HCT116 (cell line): ENCODE data around the gene TMEM132D. TPM values are rescaled to one million over a fixed set of nuclear protein-coding genes. Genes with fewer than 3 reads are reported as not detected.

ENCODE experiments used
- ATAC-seq: fragments of 200-7000 bp; cut with Tn5 transposase; 2 replicates; pipeline ENCODE4 v1.9.1; 2020; ENCODE audit warnings: mild to moderate bottlenecking, moderate library complexity
- BruUV-seq: library from RNA; stranded (reverse); fragments of 400-500 nt; replicated peaks from 2 replicates; lab custom pipeline; 2021; lab: Mats Ljungman, UMichigan
- CTCF ChIA-PET: fragments of 300-600 bp; sonication (Branson Sonifier 250); formaldehyde crosslinking; loops from one replicate; lab custom pipeline; 2021; ENCODE audit warnings: antibody characterized with exemption; lab: Charles Lee
- POLR2A ChIA-PET: fragments of 300-600, 350-600 bp; sonication (Branson Sonifier 250); formaldehyde crosslinking; loops from one replicate; lab custom pipeline; 2021; ENCODE audit warnings: antibody characterized with exemption; lab: Charles Lee
- RAD21 ChIA-PET, 2 experiments: fragments of 300-600 bp; sonication (Branson Sonifier 250); formaldehyde crosslinking; loops; one replicate each; lab custom pipeline; 2023; ENCODE audit warnings: low total read pairs in 2 of 2; ENCODE audit not compliant: uncharacterized antibody in 2 of 2, unreplicated experiment in 2 of 2, low non-redundant PET in 1 of 2; lab: Charles Lee
- DNase-seq: peaks from one replicate; pipeline ENCODE4 v3.0.0-alpha.2; 2010; ENCODE audit warnings: low read depth, low spot score
- H2AFZ ChIP-seq: fragments of 200-600 bp; shearing (Covaris generic), sonication (generic); 2 replicates; pipeline ENCODE4 v1.6.1; 2017; ENCODE audit warnings: low read depth, mixed run types, mixed read lengths, antibody characterized with exemption, low read length; ENCODE audit not compliant: poor library complexity, severe bottlenecking
- H3K27ac ChIP-seq: 2 replicates; pipeline ENCODE4 v1.5.1; 2012; ENCODE audit warnings: low read depth, low read length
- H3K27me3 ChIP-seq: fragments of 200-600 bp; sonication (generic); 2 replicates; pipeline ENCODE4 v1.6.1; 2016; ENCODE audit warnings: mixed run types, low read length, mixed read lengths; ENCODE audit not compliant: insufficient read depth
- H3K36me3 ChIP-seq, 2 experiments: fragments of 200-500 bp in 1 of 2; fragments of 200-600 bp in 1 of 2; sonication (Bioruptor generic) in 1 of 2; sonication (generic) in 1 of 2; 2 replicates each; pipeline versions ENCODE4 v1.5.1 to v1.6.1; 2014 to 2016; ENCODE audit warnings: low read length in 2 of 2, inconsistent platforms in 1 of 2, mixed read lengths in 1 of 2, mixed run types in 1 of 2; ENCODE audit not compliant: insufficient read depth in 2 of 2, control insufficient read depth in 1 of 2
- H3K4me1 ChIP-seq, 2 experiments: fragments of 200-600 bp in 1 of 2; sonication (generic) in 1 of 2; 2 replicates each; pipeline versions ENCODE4 v1.5.1 to v1.6.1; 2012 to 2017; ENCODE audit warnings: low read length in 2 of 2, inconsistent platforms in 1 of 2, mild to moderate bottlenecking in 1 of 2, mixed read lengths in 1 of 2, mixed run types in 1 of 2, moderate library complexity in 1 of 2; ENCODE audit not compliant: insufficient read depth in 2 of 2, control insufficient read depth in 1 of 2
- H3K4me2 ChIP-seq: fragments of 200-600 bp; sonication (generic); 2 replicates; pipeline ENCODE4 v1.6.1; 2017; ENCODE audit warnings: mixed run types, low read length, mixed read lengths
- H3K4me3 ChIP-seq, 2 experiments: fragments of 200-600 bp in 1 of 2; sonication (generic) in 1 of 2; replicated peaks in 1 of 2; 2 replicates each; pipeline ENCODE4 v1.5.1; 2011 to 2016; ENCODE audit warnings: low read length in 2 of 2, control low read depth in 1 of 2, low read depth in 1 of 2, mild to moderate bottlenecking in 1 of 2, mixed read lengths in 1 of 2, mixed run types in 1 of 2
- H3K79me2 ChIP-seq: fragments of 200-600 bp; sonication (generic); 2 replicates; pipeline ENCODE4 v1.6.1; 2017; ENCODE audit warnings: mild to moderate bottlenecking, mixed run types, low read length, moderate library complexity, mixed read lengths; ENCODE audit not compliant: insufficient read depth
- H3K9ac ChIP-seq: fragments of 200-600 bp; sonication (generic); 2 replicates; pipeline ENCODE4 v1.6.1; 2016; ENCODE audit warnings: low read length, mixed read lengths
- H3K9me2 ChIP-seq: fragments of 200-600 bp; sonication (generic), shearing (Covaris generic); 2 replicates; pipeline ENCODE4 v1.6.1; 2017; ENCODE audit warnings: mixed run types, mild to moderate bottlenecking, moderate library complexity; ENCODE audit not compliant: insufficient read depth
- H3K9me3 ChIP-seq, 2 experiments: fragments of 200-500 bp in 1 of 2; fragments of 200-600 bp in 1 of 2; sonication (Bioruptor generic) in 1 of 2; sonication (generic) in 1 of 2; 2 replicates each; pipeline ENCODE4 v1.6.1; 2014 to 2017; ENCODE audit warnings: low read length in 2 of 2, mixed read lengths in 2 of 2, inconsistent platforms in 1 of 2, low read depth in 1 of 2, mild to moderate bottlenecking in 1 of 2, mixed run types in 1 of 2, moderate library complexity in 1 of 2; ENCODE audit not compliant: control insufficient read depth in 1 of 2, insufficient read depth in 1 of 2
- H4K20me1 ChIP-seq: fragments of 200-600 bp; sonication (generic), shearing (Covaris generic); 2 replicates; pipeline ENCODE4 v1.6.1; 2017; ENCODE audit warnings: mixed run types, mild to moderate bottlenecking, moderate library complexity; ENCODE audit not compliant: insufficient read depth
- CBX3 ChIP-seq: IDR thresholded peaks from 2 replicates; pipeline ENCODE4 v1.6.1; 2012; ENCODE audit warnings: low read depth
- CEBPB ChIP-seq: IDR thresholded peaks from 2 replicates; pipeline ENCODE4 v1.6.1; 2012; ENCODE audit warnings: low read depth
- EGR1 ChIP-seq: IDR thresholded peaks from 2 replicates; pipeline ENCODE4 v1.6.1; 2012; ENCODE audit warnings: low read depth
- ELF1 ChIP-seq: IDR thresholded peaks from 2 replicates; pipeline ENCODE4 v1.6.1; 2012; ENCODE audit warnings: low read depth, borderline replicate concordance
- EZH2phosphoT487 ChIP-seq: fragments of 200-600 bp; IDR thresholded peaks from 2 replicates; pipeline ENCODE4 v1.6.1; 2018; ENCODE audit warnings: antibody characterized with exemption, borderline replicate concordance
- FOSL1 ChIP-seq: IDR thresholded peaks from 2 replicates; pipeline ENCODE4 v1.6.1; 2012; ENCODE audit warnings: low read depth
- JUND ChIP-seq: IDR thresholded peaks from 2 replicates; pipeline ENCODE4 v1.6.1; 2012
- POLR2A ChIP-seq: IDR thresholded peaks from 2 replicates; pipeline ENCODE4 v1.7.0; 2011; ENCODE audit warnings: borderline replicate concordance; ENCODE audit not compliant: insufficient read depth, insufficient read length; ENCODE audit errors: extremely low read depth
- POLR2AphosphoS5 ChIP-seq: IDR thresholded peaks from 2 replicates; pipeline ENCODE4 v1.6.1; 2011; ENCODE audit warnings: mild to moderate bottlenecking, low read depth, low read length, moderate library complexity
- RAD21 ChIP-seq: IDR thresholded peaks from 2 replicates; pipeline ENCODE4 v1.6.1; 2012; ENCODE audit warnings: low read depth, mild to moderate bottlenecking
- SIN3A ChIP-seq: IDR thresholded peaks from 2 replicates; pipeline ENCODE4 v1.6.1; 2012; ENCODE audit warnings: low read depth
- TCF7L2 ChIP-seq: IDR thresholded peaks from 2 replicates; pipeline ENCODE4 v1.7.0; 2011; ENCODE audit warnings: borderline replicate concordance, inconsistent platforms; ENCODE audit not compliant: insufficient read depth, insufficient read length; ENCODE audit errors: extremely low read depth
- YY1 ChIP-seq: IDR thresholded peaks from 2 replicates; pipeline ENCODE4 v1.6.1; 2011; ENCODE audit warnings: low read length, low read depth, moderate library complexity, mild to moderate bottlenecking; ENCODE audit not compliant: insufficient replicate concordance; ENCODE audit errors: extremely low read depth
- ZFX ChIP-seq: fragments of 450-650 bp; IDR thresholded peaks from 2 replicates; pipeline ENCODE4 v1.6.1; 2017
- ZNF274 ChIP-seq: fragments of 200-500 bp; sonication (Bioruptor generic); IDR thresholded peaks from 2 replicates; pipeline ENCODE4 v1.6.1; 2014; ENCODE audit warnings: mild to moderate bottlenecking, low read depth, low read length, inconsistent platforms
- intact Hi-C: fragments of 100-400 bp; cut with micrococcal nuclease; formaldehyde crosslinking; loops from 2 replicates; pipeline ENCODE4 v1.10.0; 2022
- total RNA-seq: library from RNA; stranded (reverse); gene quantifications from one replicate; pipeline ENCODE4 v1.2.1, GENCODE V29; 2021; ENCODE audit not compliant: unreplicated experiment
- TF ChIP-seq, protein P1 (sequence below): IDR thresholded peaks from 2 replicates; pipeline ENCODE4 v1.6.1; 2012
- TF ChIP-seq, protein P2 (sequence below): IDR thresholded peaks from 2 replicates; pipeline ENCODE4 v1.6.1; 2011; ENCODE audit warnings: mild to moderate bottlenecking, low read length, moderate library complexity; ENCODE audit not compliant: insufficient replicate concordance; ENCODE audit errors: extremely low read depth
- TF ChIP-seq, protein P3 (sequence below): IDR thresholded peaks from 2 replicates; pipeline ENCODE4 v1.6.1; 2012

TMEM132D gene
- total RNA-seq, 1 experiment from 2014 or later: not detected

DNA sequence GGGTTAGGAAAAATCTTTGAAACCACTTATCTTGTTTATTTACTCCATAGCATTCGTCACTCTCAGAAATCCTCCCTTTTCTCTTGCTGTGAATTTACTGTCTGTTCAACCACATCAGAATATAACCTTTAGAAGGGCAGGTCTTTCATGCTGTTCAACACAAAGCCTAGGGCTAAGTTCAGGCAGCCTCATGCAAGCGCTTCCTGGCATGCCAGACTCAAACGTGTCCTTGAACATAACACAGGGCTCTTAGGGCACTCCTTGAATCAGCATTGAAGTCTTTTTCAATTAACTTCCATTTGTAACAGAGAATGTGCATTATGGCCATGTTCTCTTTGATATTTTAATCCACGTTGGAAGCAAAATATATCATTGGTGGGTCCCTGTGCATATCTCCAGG is 672.8 kb downstream of the TMEM132D start:
- Histone ChIP-seq H3K4me2 (no peak overlapping the region), H3K4me1 (no peaks in the 10 kb centered on the region), H3K27ac (no peak overlapping the region), H4K20me1 (no peaks in the 10 kb centered on the region)
- no peak for ATAC-seq
- no TSS peak for BruUV-seq
- RAD21 ChIA-PET: no interaction called here
- TF ChIP-seq ZNF274 (no peak), ELF1 (no peak), SIN3A (no peak), EGR1 (no peak), CEBPB (no peak), TCF7L2 (no peak), ZFX (no peak), POLR2A (no peak), RAD21 (no peak), EZH2phosphoT487 (no peak), JUND (no peak), YY1 (no peak), POLR2AphosphoS5 (no peak), FOSL1 (no peak), CBX3 (no peak)
- TF ChIP-seq, protein P1, sequence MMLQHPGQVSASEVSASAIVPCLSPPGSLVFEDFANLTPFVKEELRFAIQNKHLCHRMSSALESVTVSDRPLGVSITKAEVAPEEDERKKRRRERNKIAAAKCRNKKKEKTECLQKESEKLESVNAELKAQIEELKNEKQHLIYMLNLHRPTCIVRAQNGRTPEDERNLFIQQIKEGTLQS: no peak
- TF ChIP-seq, protein P2, sequence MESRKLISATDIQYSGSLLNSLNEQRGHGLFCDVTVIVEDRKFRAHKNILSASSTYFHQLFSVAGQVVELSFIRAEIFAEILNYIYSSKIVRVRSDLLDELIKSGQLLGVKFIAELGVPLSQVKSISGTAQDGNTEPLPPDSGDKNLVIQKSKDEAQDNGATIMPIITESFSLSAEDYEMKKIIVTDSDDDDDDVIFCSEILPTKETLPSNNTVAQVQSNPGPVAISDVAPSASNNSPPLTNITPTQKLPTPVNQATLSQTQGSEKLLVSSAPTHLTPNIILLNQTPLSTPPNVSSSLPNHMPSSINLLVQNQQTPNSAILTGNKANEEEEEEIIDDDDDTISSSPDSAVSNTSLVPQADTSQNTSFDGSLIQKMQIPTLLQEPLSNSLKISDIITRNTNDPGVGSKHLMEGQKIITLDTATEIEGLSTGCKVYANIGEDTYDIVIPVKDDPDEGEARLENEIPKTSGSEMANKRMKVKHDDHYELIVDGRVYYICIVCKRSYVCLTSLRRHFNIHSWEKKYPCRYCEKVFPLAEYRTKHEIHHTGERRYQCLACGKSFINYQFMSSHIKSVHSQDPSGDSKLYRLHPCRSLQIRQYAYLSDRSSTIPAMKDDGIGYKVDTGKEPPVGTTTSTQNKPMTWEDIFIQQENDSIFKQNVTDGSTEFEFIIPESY: no peak
- TF ChIP-seq, protein P3, sequence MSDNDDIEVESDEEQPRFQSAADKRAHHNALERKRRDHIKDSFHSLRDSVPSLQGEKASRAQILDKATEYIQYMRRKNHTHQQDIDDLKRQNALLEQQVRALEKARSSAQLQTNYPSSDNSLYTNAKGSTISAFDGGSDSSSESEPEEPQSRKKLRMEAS: no peak
- TF ChIP-seq, all 23 proteins: peak for 0
- no peaks in the 10 kb centered on the region for H3K79me2 ChIP-seq
- intact Hi-C loops: no loop called here
- no peak for DNase-seq
- ChIA-PET POLR2A (no interaction called here), CTCF (no interaction called here)
- H3K9ac ChIP-seq: no peak overlapping the region
- no peaks in the 10 kb centered on the region for H3K27me3 ChIP-seq
- no peaks in the 10 kb centered on the region for H3K36me3 ChIP-seq
- no peak overlapping the region for H2AFZ ChIP-seq
- H3K9me3 ChIP-seq: peaks cover 0 to 34% of the 10 kb centered on the region in 2 experiments; a peak in 2 of 4 replicates
- no peak overlapping the region for H3K4me3 ChIP-seq
- H3K9me2 ChIP-seq: no peaks in the 10 kb centered on the region
